ENCODE data around the gene PHACTR3. TPM values are rescaled to one million over a fixed set of nuclear protein-coding genes. Genes with fewer than 3 reads are reported as not detected.

Gene PHACTR3
- total RNA-seq, 2 donors from 2014 or later, result 0.13 TPM; not detected in 1

- H3K9me3 Mint-ChIP-seq, result no peaks in the 10 kb centered on the region
- no peaks in the 10 kb centered on the region for H3K36me3 Mint-ChIP-seq (ENCODE audit: low read depth)
- Histone ChIP-seq H3K27me3 (ENCODE audit: control insufficient read depth, insufficient read depth, low read length, poor library complexity, severe bottlenecking) (no peaks in the 10 kb centered on the region), H3K9ac (ENCODE audit: extremely low read depth, low read length, poor library complexity, severe bottlenecking) (no peak overlapping the region), H3K36me3 (ENCODE audit: control insufficient read depth, insufficient read depth, low read length) (no peaks in the 10 kb centered on the region), H3K9me3 (ENCODE audit: control insufficient read depth, low read length) (no peaks in the 10 kb centered on the region), H3K4me1 (ENCODE audit: control insufficient read depth, insufficient read depth, low read length) (no peaks in the 10 kb centered on the region), H3K4me3 (ENCODE audit: low read length) (no peak overlapping the region), H3K27ac (ENCODE audit: low read depth, low read length) (no peak overlapping the region)
- H3K27me3 Mint-ChIP-seq (ENCODE audit: insufficient read depth), result peaks cover 8% of the 10 kb centered on the region
- DNase-seq, result peak; percentile 24
- no peak for TF ChIP-seq CTCF (conservative IDR thresholded peaks at IDR 0.05)
- H3K4me3 Mint-ChIP-seq, result no peak overlapping the region
- peaks cover 14% of the 10 kb centered on the region for H3K4me1 Mint-ChIP-seq
- 88 to 95% methylated on average over 9 to 17 of the region's 17 CpGs for WGBS, 2 experiments (ENCODE audit: insufficient coverage in 1 of 2, insufficient read length in 1 of 2)
- no peak overlapping the region for H3K27ac Mint-ChIP-seq
Measured at GRCh38 chr20:59807909-59808728, 203.8 kb downstream of the PHACTR3 start.

- Mint-ChIP-seq H3K27ac (no peak overlapping the region), H3K27me3 (ENCODE audit: insufficient read depth) (peaks cover 6% of the 10 kb centered on the region), H3K36me3 (ENCODE audit: low read depth) (no peaks in the 10 kb centered on the region), H3K9me3 (no peaks in the 10 kb centered on the region), H3K4me3 (no peak overlapping the region), H3K4me1 (peaks cover 14% of the 10 kb centered on the region)
- Histone ChIP-seq H3K9me3 (ENCODE audit: control insufficient read depth, low read length) (no peaks in the 10 kb centered on the region), H3K36me3 (ENCODE audit: control insufficient read depth, insufficient read depth, low read length) (no peaks in the 10 kb centered on the region), H3K27me3 (ENCODE audit: control insufficient read depth, insufficient read depth, low read length, poor library complexity, severe bottlenecking) (no peaks in the 10 kb centered on the region), H3K4me3 (ENCODE audit: low read length) (no peak overlapping the region), H3K4me1 (ENCODE audit: control insufficient read depth, insufficient read depth, low read length) (no peaks in the 10 kb centered on the region), H3K27ac (ENCODE audit: low read depth, low read length) (no peak overlapping the region), H3K9ac (ENCODE audit: extremely low read depth, low read length, poor library complexity, severe bottlenecking) (no peak overlapping the region)
- peak; percentile 28 for DNase-seq
- WGBS, 2 experiments (ENCODE audit: insufficient coverage in 1 of 2, insufficient read length in 1 of 2), result 91 to 92% methylated on average over 27 to 29 of the region's 29 CpGs
- TF ChIP-seq CTCF (conservative IDR thresholded peaks at IDR 0.05), result no peak
Measured at GRCh38 chr20:59808729-59809381, 204.5 kb downstream of the PHACTR3 start.

GRCh38 chr20:59809630-59810448, 205.5 kb downstream of the PHACTR3 start:
- H3K9me3 ChIP-seq (ENCODE audit: control insufficient read depth, low read length), result no peaks in the 10 kb centered on the region
- DNase-seq, result no peak

More at GRCh38 chr20:59809630-59810448, 205.5 kb downstream of the PHACTR3 start:
- Mint-ChIP-seq H3K27ac (no peak overlapping the region), H3K4me1 (peaks cover 9% of the 10 kb centered on the region), H3K9me3 (no peaks in the 10 kb centered on the region), H3K36me3 (ENCODE audit: low read depth) (no peaks in the 10 kb centered on the region), H3K4me3 (no peak overlapping the region), H3K27me3 (ENCODE audit: insufficient read depth) (peaks cover 5% of the 10 kb centered on the region)
- Histone ChIP-seq H3K9ac (ENCODE audit: extremely low read depth, low read length, poor library complexity, severe bottlenecking) (no peak overlapping the region), H3K27me3 (ENCODE audit: control insufficient read depth, insufficient read depth, low read length, poor library complexity, severe bottlenecking) (no peaks in the 10 kb centered on the region), H3K36me3 (ENCODE audit: control insufficient read depth, insufficient read depth, low read length) (no peaks in the 10 kb centered on the region), H3K27ac (ENCODE audit: low read depth, low read length) (no peak overlapping the region), H3K4me3 (ENCODE audit: low read length) (no peak overlapping the region), H3K4me1 (ENCODE audit: control insufficient read depth, insufficient read depth, low read length) (no peaks in the 10 kb centered on the region)
- WGBS, 2 experiments (ENCODE audit: insufficient coverage in 1 of 2, insufficient read length in 1 of 2), result 79 to 94% methylated on average over 8 to 11 of the region's 11 CpGs
- TF ChIP-seq CTCF (conservative IDR thresholded peaks at IDR 0.05), result no peak
